HCT116 (cell line): ENCODE results near the gene RAB4A. TPM values are rescaled to one million over a fixed set of nuclear protein-coding genes. Genes with fewer than 3 reads are reported as not detected.

Experiments used
- ATAC-seq: fragments of 200-7000 bp; cut with Tn5 transposase; 2 replicates; pipeline ENCODE4 v1.9.1; 2020; ENCODE audit warnings: mild to moderate bottlenecking, moderate library complexity
- BruUV-seq: library from RNA; stranded (reverse); fragments of 400-500 nt; replicated peaks from 2 replicates; lab custom pipeline; 2021; lab: Mats Ljungman, UMichigan
- CTCF ChIA-PET: fragments of 300-600 bp; sonication (Branson Sonifier 250); formaldehyde crosslinking; loops from one replicate; lab custom pipeline; 2021; ENCODE audit warnings: antibody characterized with exemption; lab: Charles Lee
- POLR2A ChIA-PET: fragments of 300-600, 350-600 bp; sonication (Branson Sonifier 250); formaldehyde crosslinking; loops from one replicate; lab custom pipeline; 2021; ENCODE audit warnings: antibody characterized with exemption; lab: Charles Lee
- RAD21 ChIA-PET, 2 experiments: fragments of 300-600 bp; sonication (Branson Sonifier 250); formaldehyde crosslinking; loops; one replicate each; lab custom pipeline; 2023; ENCODE audit warnings: low total read pairs in 2 of 2; ENCODE audit not compliant: uncharacterized antibody in 2 of 2, unreplicated experiment in 2 of 2, low non-redundant PET in 1 of 2; lab: Charles Lee
- DNase-seq: peaks from one replicate; pipeline ENCODE4 v3.0.0-alpha.2; 2010; ENCODE audit warnings: low read depth, low spot score
- H2AFZ ChIP-seq: fragments of 200-600 bp; shearing (Covaris generic), sonication (generic); 2 replicates; pipeline ENCODE4 v1.6.1; 2017; ENCODE audit warnings: low read depth, mixed run types, mixed read lengths, antibody characterized with exemption, low read length; ENCODE audit not compliant: poor library complexity, severe bottlenecking
- H3K27ac ChIP-seq: 2 replicates; pipeline ENCODE4 v1.5.1; 2012; ENCODE audit warnings: low read depth, low read length
- H3K27me3 ChIP-seq: fragments of 200-600 bp; sonication (generic); 2 replicates; pipeline ENCODE4 v1.6.1; 2016; ENCODE audit warnings: mixed run types, low read length, mixed read lengths; ENCODE audit not compliant: insufficient read depth
- H3K36me3 ChIP-seq, 2 experiments: fragments of 200-500 bp in 1 of 2; fragments of 200-600 bp in 1 of 2; sonication (Bioruptor generic) in 1 of 2; sonication (generic) in 1 of 2; 2 replicates each; pipeline versions ENCODE4 v1.5.1 to v1.6.1; 2014 to 2016; ENCODE audit warnings: low read length in 2 of 2, inconsistent platforms in 1 of 2, mixed read lengths in 1 of 2, mixed run types in 1 of 2; ENCODE audit not compliant: insufficient read depth in 2 of 2, control insufficient read depth in 1 of 2
- H3K4me1 ChIP-seq, 2 experiments: fragments of 200-600 bp in 1 of 2; sonication (generic) in 1 of 2; 2 replicates each; pipeline versions ENCODE4 v1.5.1 to v1.6.1; 2012 to 2017; ENCODE audit warnings: low read length in 2 of 2, inconsistent platforms in 1 of 2, mild to moderate bottlenecking in 1 of 2, mixed read lengths in 1 of 2, mixed run types in 1 of 2, moderate library complexity in 1 of 2; ENCODE audit not compliant: insufficient read depth in 2 of 2, control insufficient read depth in 1 of 2
- H3K4me2 ChIP-seq: fragments of 200-600 bp; sonication (generic); 2 replicates; pipeline ENCODE4 v1.6.1; 2017; ENCODE audit warnings: mixed run types, low read length, mixed read lengths
- H3K4me3 ChIP-seq, 2 experiments: fragments of 200-600 bp in 1 of 2; sonication (generic) in 1 of 2; replicated peaks in 1 of 2; 2 replicates each; pipeline ENCODE4 v1.5.1; 2011 to 2016; ENCODE audit warnings: low read length in 2 of 2, control low read depth in 1 of 2, low read depth in 1 of 2, mild to moderate bottlenecking in 1 of 2, mixed read lengths in 1 of 2, mixed run types in 1 of 2
- H3K79me2 ChIP-seq: fragments of 200-600 bp; sonication (generic); 2 replicates; pipeline ENCODE4 v1.6.1; 2017; ENCODE audit warnings: mild to moderate bottlenecking, mixed run types, low read length, moderate library complexity, mixed read lengths; ENCODE audit not compliant: insufficient read depth
- H3K9ac ChIP-seq: fragments of 200-600 bp; sonication (generic); 2 replicates; pipeline ENCODE4 v1.6.1; 2016; ENCODE audit warnings: low read length, mixed read lengths
- H3K9me2 ChIP-seq: fragments of 200-600 bp; sonication (generic), shearing (Covaris generic); 2 replicates; pipeline ENCODE4 v1.6.1; 2017; ENCODE audit warnings: mixed run types, mild to moderate bottlenecking, moderate library complexity; ENCODE audit not compliant: insufficient read depth
- H3K9me3 ChIP-seq, 2 experiments: fragments of 200-500 bp in 1 of 2; fragments of 200-600 bp in 1 of 2; sonication (Bioruptor generic) in 1 of 2; sonication (generic) in 1 of 2; 2 replicates each; pipeline ENCODE4 v1.6.1; 2014 to 2017; ENCODE audit warnings: low read length in 2 of 2, mixed read lengths in 2 of 2, inconsistent platforms in 1 of 2, low read depth in 1 of 2, mild to moderate bottlenecking in 1 of 2, mixed run types in 1 of 2, moderate library complexity in 1 of 2; ENCODE audit not compliant: control insufficient read depth in 1 of 2, insufficient read depth in 1 of 2
- H4K20me1 ChIP-seq: fragments of 200-600 bp; sonication (generic), shearing (Covaris generic); 2 replicates; pipeline ENCODE4 v1.6.1; 2017; ENCODE audit warnings: mixed run types, mild to moderate bottlenecking, moderate library complexity; ENCODE audit not compliant: insufficient read depth
- CBX3 ChIP-seq: IDR thresholded peaks from 2 replicates; pipeline ENCODE4 v1.6.1; 2012; ENCODE audit warnings: low read depth
- CTCF ChIP-seq, 3 experiments: fragments of 200-600 bp in 1 of 3; sonication (generic) in 1 of 3; IDR thresholded peaks in 2 of 3; conservative IDR thresholded peaks in 1 of 3; 2 replicates each; pipeline ENCODE4 v1.5.1; 2012 to 2017; ENCODE audit warnings: low read depth in 2 of 3, low read length in 2 of 3, antibody characterized with exemption in 1 of 3, borderline replicate concordance in 1 of 3, control low read depth in 1 of 3, mild to moderate bottlenecking in 1 of 3, mixed read lengths in 1 of 3, mixed run types in 1 of 3, moderate library complexity in 1 of 3; ENCODE audit not compliant: insufficient read depth in 1 of 3
- EGR1 ChIP-seq: IDR thresholded peaks from 2 replicates; pipeline ENCODE4 v1.6.1; 2012; ENCODE audit warnings: low read depth
- ELF1 ChIP-seq: IDR thresholded peaks from 2 replicates; pipeline ENCODE4 v1.6.1; 2012; ENCODE audit warnings: low read depth, borderline replicate concordance
- EZH2phosphoT487 ChIP-seq: fragments of 200-600 bp; IDR thresholded peaks from 2 replicates; pipeline ENCODE4 v1.6.1; 2018; ENCODE audit warnings: antibody characterized with exemption, borderline replicate concordance
- FOSL1 ChIP-seq: IDR thresholded peaks from 2 replicates; pipeline ENCODE4 v1.6.1; 2012; ENCODE audit warnings: low read depth
- JUND ChIP-seq: IDR thresholded peaks from 2 replicates; pipeline ENCODE4 v1.6.1; 2012
- MAX ChIP-seq: IDR thresholded peaks from 2 replicates; pipeline ENCODE4 v1.6.1; 2012
- POLR2A ChIP-seq: IDR thresholded peaks from 2 replicates; pipeline ENCODE4 v1.7.0; 2011; ENCODE audit warnings: borderline replicate concordance; ENCODE audit not compliant: insufficient read depth, insufficient read length; ENCODE audit errors: extremely low read depth
- POLR2AphosphoS5 ChIP-seq: IDR thresholded peaks from 2 replicates; pipeline ENCODE4 v1.6.1; 2011; ENCODE audit warnings: mild to moderate bottlenecking, low read depth, low read length, moderate library complexity
- RAD21 ChIP-seq: IDR thresholded peaks from 2 replicates; pipeline ENCODE4 v1.6.1; 2012; ENCODE audit warnings: low read depth, mild to moderate bottlenecking
- REST ChIP-seq: IDR thresholded peaks from 2 replicates; pipeline ENCODE4 v1.6.1; 2012; ENCODE audit warnings: low read depth
- SIN3A ChIP-seq: IDR thresholded peaks from 2 replicates; pipeline ENCODE4 v1.6.1; 2012; ENCODE audit warnings: low read depth
- SP1 ChIP-seq: IDR thresholded peaks from 2 replicates; pipeline ENCODE4 v1.6.1; 2012; ENCODE audit warnings: low read depth
- SRF ChIP-seq: IDR thresholded peaks from 2 replicates; pipeline ENCODE4 v1.6.1; 2012; ENCODE audit warnings: low read depth
- YY1 ChIP-seq: IDR thresholded peaks from 2 replicates; pipeline ENCODE4 v1.6.1; 2011; ENCODE audit warnings: low read length, low read depth, moderate library complexity, mild to moderate bottlenecking; ENCODE audit not compliant: insufficient replicate concordance; ENCODE audit errors: extremely low read depth
- ZBTB33 ChIP-seq: IDR thresholded peaks from 2 replicates; pipeline ENCODE4 v1.6.1; 2011; ENCODE audit warnings: mild to moderate bottlenecking, low read length, moderate library complexity; ENCODE audit not compliant: insufficient replicate concordance; ENCODE audit errors: extremely low read depth
- ZFX ChIP-seq: fragments of 450-650 bp; IDR thresholded peaks from 2 replicates; pipeline ENCODE4 v1.6.1; 2017
- intact Hi-C: fragments of 100-400 bp; cut with micrococcal nuclease; formaldehyde crosslinking; loops from 2 replicates; pipeline ENCODE4 v1.10.0; 2022
- total RNA-seq: library from RNA; stranded (reverse); gene quantifications from one replicate; pipeline ENCODE4 v1.2.1, GENCODE V29; 2021; ENCODE audit not compliant: unreplicated experiment

Gene RAB4A
- total RNA-seq, 1 experiment from 2014 or later, result 101 TPM

- peaks cover 45 to 61% of the 10 kb centered on the region in 2 experiments for H3K4me1 ChIP-seq
- no peak overlapping the region for H3K4me2 ChIP-seq
- no peak overlapping the region for H3K4me3 ChIP-seq
- no peaks in the 10 kb centered on the region for H3K9me2 ChIP-seq
- no peak overlapping the region for H3K9ac ChIP-seq
- no peaks in the 10 kb centered on the region for H3K79me2 ChIP-seq
- BruUV-seq, result no TSS peak
- ChIA-PET POLR2A (no interaction called here), RAD21 (interaction anchor here in 1 of 2 experiments (0.6 kb wide), 1 partner anchor 36 kb away, joined by 4 read pairs; no protein-coding TSS in a partner anchor), CTCF (interaction anchor here (1.5 kb wide), 1 partner anchor 530 kb away, joined by 3 read pairs; no protein-coding TSS in a partner anchor)
- no peaks in the 10 kb centered on the region for H3K36me3 ChIP-seq
- ATAC-seq, result no peak
- H3K27ac ChIP-seq, result no peak overlapping the region
- TF ChIP-seq CTCF (IDR thresholded peaks at IDR 0.05 in 2 of 3, conservative IDR thresholded peaks at IDR 0.05 in 1 of 3; ENCODE audit: borderline replicate concordance in 1 of 3, insufficient read depth in 1 of 3, low read depth in 2 of 3, low read length in 2 of 3) (no peak), SIN3A (no peak), CBX3 (no peak), RAD21 (no peak), ZFX (no peak), POLR2A (no peak), ZBTB33 (no peak), JUND (no peak), MAX (no peak), EGR1 (no peak), POLR2AphosphoS5 (no peak), SP1 (no peak), ELF1 (no peak), YY1 (no peak), FOSL1 (no peak), EZH2phosphoT487 (no peak), SRF (no peak), REST (no peak)
- DNase-seq, result no peak
- H3K9me3 ChIP-seq, result no peaks in the 10 kb centered on the region
- H2AFZ ChIP-seq, result no peak overlapping the region
- no peaks in the 10 kb centered on the region for H3K27me3 ChIP-seq
- no peaks in the 10 kb centered on the region for H4K20me1 ChIP-seq
- intact Hi-C loops, result loop anchor here (10.0 kb wide), 1 partner anchor 389 kb away; no protein-coding TSS in a partner anchor
These were observed 47.4 kb upstream of the RAB4A start for GRCh38 chr1:229223498-229223897.
